Type B pancreatic cell (in vitro differentiated cells): ENCODE results near the gene PSPH. TPM values are rescaled to one million over a fixed set of nuclear protein-coding genes. Genes with fewer than 3 reads are reported as not detected.

Source experiments
- DNase-seq: peaks from one replicate; pipeline ENCODE4 v3.0.0; 2021; ENCODE audit warnings: mixed read lengths; ENCODE audit not compliant: unreplicated experiment; ENCODE audit errors: extremely low spot score
- H3K27ac Mint-ChIP-seq: 2 replicates; pipeline ENCODE4 v1.8.0; 2021; ENCODE audit warnings: mild to moderate bottlenecking, mixed read lengths
- H3K27me3 Mint-ChIP-seq: 2 replicates; pipeline ENCODE4 v1.8.0; 2021; ENCODE audit warnings: mixed read lengths
- H3K36me3 Mint-ChIP-seq: 2 replicates; pipeline ENCODE4 v1.8.0; 2021; ENCODE audit warnings: mixed read lengths
- H3K4me1 Mint-ChIP-seq: one replicate; pipeline ENCODE4 v1.8.0; 2021; ENCODE audit warnings: mixed read lengths; ENCODE audit not compliant: unreplicated experiment
- H3K4me3 Mint-ChIP-seq: 2 replicates; pipeline ENCODE4 v1.8.0; 2021; ENCODE audit warnings: mild to moderate bottlenecking, mixed read lengths
- H3K9me3 Mint-ChIP-seq: 2 replicates; pipeline ENCODE4 v1.8.0; 2021; ENCODE audit warnings: mixed read lengths
- total RNA-seq: library from RNA; stranded (reverse); gene quantifications from 2 replicates; pipeline ENCODE4 v1.2.1, GENCODE V29; 2021; ENCODE audit warnings: low replicate concordance
- TF ChIP-seq, protein P1 (sequence below): fragments of 200-600 bp; sonication (generic); conservative IDR thresholded peaks from 2 replicates; pipeline ENCODE4 v1.5.0; 2021; ENCODE audit warnings: antibody characterized with exemption, mild to moderate bottlenecking

PSPH gene
- total RNA-seq, 1 donor from 2014 or later, result 28.6 TPM

DNA sequence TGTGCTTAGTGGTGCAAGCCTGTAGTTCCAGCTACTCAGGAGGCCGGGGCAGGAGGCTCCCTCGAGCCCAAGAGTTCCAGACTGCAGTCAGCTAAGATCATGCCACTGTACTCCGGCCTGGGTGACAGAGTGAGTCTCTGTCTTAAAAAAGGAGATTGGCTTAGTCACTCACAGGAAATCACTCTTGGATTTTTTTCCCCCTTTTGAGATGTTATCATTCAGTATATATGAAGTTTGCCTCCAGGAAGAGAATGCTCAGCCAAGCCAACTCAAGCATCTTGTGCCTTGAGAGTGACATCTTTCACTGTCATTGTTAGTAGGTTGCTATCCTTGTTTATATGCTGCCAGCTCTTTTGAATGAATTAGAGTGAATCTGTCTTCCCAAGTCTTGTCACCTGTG lies 58.9 kb downstream of the PSPH start:
- Mint-ChIP-seq H3K9me3 (no peaks in the 10 kb centered on the region), H3K36me3 (peaks cover 30% of the 10 kb centered on the region)

DNA sequence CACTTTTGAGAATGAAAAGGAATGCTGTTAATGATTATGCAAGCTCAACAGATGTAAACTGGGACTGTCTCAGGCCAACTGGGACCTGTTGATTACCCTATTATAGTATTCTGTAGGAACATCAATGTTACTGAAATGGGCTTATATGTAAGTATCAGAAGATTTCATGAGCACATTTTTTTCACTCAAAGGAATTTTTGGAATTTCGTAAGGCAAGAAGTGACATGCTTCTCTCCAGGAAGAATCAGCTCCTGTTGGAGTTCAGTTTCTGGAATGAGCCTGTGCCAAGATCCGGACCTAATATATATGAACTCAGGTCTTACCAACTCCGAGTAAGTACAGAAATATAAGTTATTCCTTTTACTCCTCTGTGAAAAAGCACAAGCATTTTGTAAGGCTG lies 67.7 kb downstream of the PSPH start:
- Mint-ChIP-seq H3K9me3 (no peaks in the 10 kb centered on the region), H3K27me3 (no peaks in the 10 kb centered on the region), H3K4me3 (no peak overlapping the region), H3K27ac (no peak overlapping the region), H3K4me1 (no peaks in the 10 kb centered on the region), H3K36me3 (peaks cover 22% of the 10 kb centered on the region)
- no peak for DNase-seq
- TF ChIP-seq, protein P1, sequence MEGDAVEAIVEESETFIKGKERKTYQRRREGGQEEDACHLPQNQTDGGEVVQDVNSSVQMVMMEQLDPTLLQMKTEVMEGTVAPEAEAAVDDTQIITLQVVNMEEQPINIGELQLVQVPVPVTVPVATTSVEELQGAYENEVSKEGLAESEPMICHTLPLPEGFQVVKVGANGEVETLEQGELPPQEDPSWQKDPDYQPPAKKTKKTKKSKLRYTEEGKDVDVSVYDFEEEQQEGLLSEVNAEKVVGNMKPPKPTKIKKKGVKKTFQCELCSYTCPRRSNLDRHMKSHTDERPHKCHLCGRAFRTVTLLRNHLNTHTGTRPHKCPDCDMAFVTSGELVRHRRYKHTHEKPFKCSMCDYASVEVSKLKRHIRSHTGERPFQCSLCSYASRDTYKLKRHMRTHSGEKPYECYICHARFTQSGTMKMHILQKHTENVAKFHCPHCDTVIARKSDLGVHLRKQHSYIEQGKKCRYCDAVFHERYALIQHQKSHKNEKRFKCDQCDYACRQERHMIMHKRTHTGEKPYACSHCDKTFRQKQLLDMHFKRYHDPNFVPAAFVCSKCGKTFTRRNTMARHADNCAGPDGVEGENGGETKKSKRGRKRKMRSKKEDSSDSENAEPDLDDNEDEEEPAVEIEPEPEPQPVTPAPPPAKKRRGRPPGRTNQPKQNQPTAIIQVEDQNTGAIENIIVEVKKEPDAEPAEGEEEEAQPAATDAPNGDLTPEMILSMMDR, result no peak

More for the DNA sequence above, 58.9 kb downstream of the PSPH start:
- no peak overlapping the region for H3K4me3 Mint-ChIP-seq
- TF ChIP-seq, protein P1, result no peak
- DNase-seq, result no peak
- no peak overlapping the region for H3K27ac Mint-ChIP-seq
- no peaks in the 10 kb centered on the region for H3K4me1 Mint-ChIP-seq
- H3K27me3 Mint-ChIP-seq, result no peaks in the 10 kb centered on the region

DNA sequence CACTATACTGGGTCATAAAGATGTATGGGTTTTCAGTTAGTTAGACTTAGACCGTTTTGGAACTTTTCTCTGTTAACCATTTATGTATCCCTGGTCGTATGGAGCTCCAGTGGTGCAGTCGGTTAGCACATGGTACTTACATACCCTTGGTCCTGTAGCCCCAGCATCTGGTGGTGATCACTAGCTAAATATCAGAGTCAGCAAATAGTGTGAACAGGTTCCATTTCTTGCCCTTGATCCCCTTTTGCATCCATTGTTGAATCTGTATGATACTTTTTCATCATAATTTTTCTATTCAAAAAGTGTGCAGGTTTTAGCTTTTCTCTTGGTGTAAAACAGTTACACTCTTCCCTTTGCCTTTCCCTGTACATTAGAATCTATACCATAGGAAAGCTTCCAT lies 71.0 kb downstream of the PSPH start:
- Mint-ChIP-seq H3K9me3 (no peaks in the 10 kb centered on the region), H3K27ac (no peak overlapping the region), H3K4me3 (no peak overlapping the region), H3K4me1 (no peaks in the 10 kb centered on the region), H3K27me3 (no peaks in the 10 kb centered on the region), H3K36me3 (peaks cover 25% of the 10 kb centered on the region)
- TF ChIP-seq, protein P1, result no peak
- no peak for DNase-seq

DNA sequence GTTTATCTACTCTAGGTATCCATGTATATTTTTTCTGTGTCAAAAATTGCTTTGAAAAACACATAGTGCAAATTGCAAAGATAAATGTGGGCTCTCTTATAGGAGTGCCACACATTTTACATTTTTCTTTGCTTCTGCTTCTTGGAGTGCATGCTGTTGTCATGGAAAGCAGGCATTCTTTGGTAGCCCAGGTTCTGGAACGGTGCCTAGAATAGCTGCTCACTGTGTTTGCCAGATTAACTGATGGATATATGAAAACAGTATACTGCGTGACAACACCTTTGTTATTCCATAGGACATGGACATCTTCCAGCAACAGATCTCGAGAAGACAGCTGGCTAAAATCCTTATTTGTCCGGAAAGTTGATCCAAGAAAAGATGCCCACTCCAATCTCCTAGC lies 73.4 kb downstream of the PSPH start:
- Mint-ChIP-seq H3K27me3 (no peaks in the 10 kb centered on the region), H3K4me1 (no peaks in the 10 kb centered on the region), H3K36me3 (peaks cover 25% of the 10 kb centered on the region), H3K9me3 (no peaks in the 10 kb centered on the region), H3K27ac (peak overlapping the region; percentile 42), H3K4me3 (no peak overlapping the region)
- DNase-seq, result no peak
- TF ChIP-seq, protein P1, result no peak

DNA sequence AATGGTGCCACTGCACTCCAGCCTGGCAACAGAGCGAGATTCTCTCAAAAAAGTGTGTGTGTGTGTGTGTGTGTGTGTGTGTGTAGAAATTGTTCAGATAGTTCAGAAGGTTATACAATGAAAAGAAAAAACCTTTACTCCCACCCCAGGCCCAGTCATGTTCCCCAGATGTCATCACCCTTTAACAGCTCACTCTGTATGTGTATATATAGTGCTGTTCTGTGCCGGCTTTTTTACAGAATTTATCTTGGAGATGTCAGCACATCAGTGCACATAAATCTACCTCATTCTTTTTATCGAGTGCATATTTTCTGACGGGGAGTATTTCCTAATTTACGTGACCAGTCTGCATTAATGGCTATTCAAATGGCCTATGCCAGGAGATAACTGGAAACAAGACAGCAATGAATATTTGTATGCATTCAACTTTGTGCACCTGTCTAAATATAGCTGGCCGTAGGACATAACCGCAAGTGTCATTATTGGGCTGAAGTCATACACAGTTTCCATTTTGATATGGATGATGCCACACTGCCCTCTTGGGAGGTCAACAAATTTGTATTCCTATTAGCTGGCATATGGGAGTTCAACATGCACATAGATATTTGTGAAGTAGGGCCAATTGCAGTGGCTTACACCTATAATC lies 75.1 kb downstream of the PSPH start:
- no peak for DNase-seq
- Mint-ChIP-seq H3K27ac (no peak overlapping the region), H3K9me3 (no peaks in the 10 kb centered on the region), H3K36me3 (peaks cover 21% of the 10 kb centered on the region), H3K4me1 (no peaks in the 10 kb centered on the region), H3K4me3 (no peak overlapping the region), H3K27me3 (no peaks in the 10 kb centered on the region)
- TF ChIP-seq, protein P1, result no peak
